HEK293 (cell line): ENCODE measurements around the gene ADD2.
A peak's percentile ranks its signal among the peaks of the same experiment; 100 is the strongest.

Experiments used
- GLIS1 ChIP-seq: fragments of 450-650 bp; formaldehyde crosslinking; IDR thresholded peaks from 2 replicates; pipeline ENCODE4 v1.5.1; 2016; ENCODE audit warnings: missing biosample characterization, missing genetic modification characterization
- KLF16 ChIP-seq: fragments of 450-650 bp; formaldehyde crosslinking; IDR thresholded peaks from 2 replicates; pipeline ENCODE4 v1.5.1; 2017; ENCODE audit warnings: missing biosample characterization, missing genetic modification characterization
- YY1 ChIP-seq: fragments of 450-650 bp; formaldehyde crosslinking; IDR thresholded peaks from 2 replicates; pipeline ENCODE4 v1.5.1; 2018; ENCODE audit warnings: missing biosample characterization, missing genetic modification characterization
- ZEB2 ChIP-seq: fragments of 450-650 bp; formaldehyde crosslinking; IDR thresholded peaks from 2 replicates; pipeline ENCODE4 v1.5.1; 2016; ENCODE audit warnings: missing biosample characterization, missing genetic modification characterization
- ZFHX2 ChIP-seq: fragments of 450-650 bp; formaldehyde crosslinking; conservative IDR thresholded peaks from 2 replicates; pipeline ENCODE4 v1.5.1; 2016; ENCODE audit warnings: missing biosample characterization, missing genetic modification characterization
- ZFP3 ChIP-seq: fragments of 450-650 bp; formaldehyde crosslinking; IDR thresholded peaks from 2 replicates; pipeline ENCODE4 v1.5.1; 2016; ENCODE audit warnings: low read depth, missing biosample characterization, missing genetic modification characterization
- ZNF132 ChIP-seq: fragments of 450-650 bp; formaldehyde crosslinking; IDR thresholded peaks from 2 replicates; pipeline ENCODE4 v1.5.1; 2017; ENCODE audit warnings: missing biosample characterization, missing genetic modification characterization, borderline replicate concordance
- ZNF18 ChIP-seq: fragments of 450-650 bp; formaldehyde crosslinking; IDR thresholded peaks from 2 replicates; pipeline ENCODE4 v1.5.1; 2016; ENCODE audit warnings: missing biosample characterization, missing genetic modification characterization
- ZNF239 ChIP-seq: fragments of 450-650 bp; formaldehyde crosslinking; IDR thresholded peaks from 2 replicates; pipeline ENCODE4 v1.5.1; 2016; ENCODE audit warnings: missing biosample characterization, missing genetic modification characterization
- ZNF558 ChIP-seq: fragments of 450-650 bp; formaldehyde crosslinking; IDR thresholded peaks from 2 replicates; pipeline ENCODE4 v1.5.1; 2016; ENCODE audit warnings: missing biosample characterization, missing genetic modification characterization
- ZNF670 ChIP-seq: fragments of 450-650 bp; formaldehyde crosslinking; IDR thresholded peaks from 2 replicates; pipeline ENCODE4 v1.5.1; 2016; ENCODE audit warnings: missing biosample characterization, missing genetic modification characterization, low read depth
- ZNF707 ChIP-seq: fragments of 450-650 bp; formaldehyde crosslinking; IDR thresholded peaks from 2 replicates; pipeline ENCODE4 v1.5.1; 2016; ENCODE audit warnings: missing biosample characterization, missing genetic modification characterization
- TF ChIP-seq, protein P1 (sequence below): fragments of 450-650 bp; formaldehyde crosslinking; IDR thresholded peaks from 2 replicates; pipeline ENCODE4 v1.5.1; 2016; ENCODE audit warnings: missing biosample characterization, missing genetic modification characterization
- TF ChIP-seq, protein P2 (sequence below): fragments of 450-650 bp; formaldehyde crosslinking; IDR thresholded peaks from 2 replicates; pipeline ENCODE4 v1.5.1; 2016; ENCODE audit warnings: missing biosample characterization, missing genetic modification characterization

DNA sequence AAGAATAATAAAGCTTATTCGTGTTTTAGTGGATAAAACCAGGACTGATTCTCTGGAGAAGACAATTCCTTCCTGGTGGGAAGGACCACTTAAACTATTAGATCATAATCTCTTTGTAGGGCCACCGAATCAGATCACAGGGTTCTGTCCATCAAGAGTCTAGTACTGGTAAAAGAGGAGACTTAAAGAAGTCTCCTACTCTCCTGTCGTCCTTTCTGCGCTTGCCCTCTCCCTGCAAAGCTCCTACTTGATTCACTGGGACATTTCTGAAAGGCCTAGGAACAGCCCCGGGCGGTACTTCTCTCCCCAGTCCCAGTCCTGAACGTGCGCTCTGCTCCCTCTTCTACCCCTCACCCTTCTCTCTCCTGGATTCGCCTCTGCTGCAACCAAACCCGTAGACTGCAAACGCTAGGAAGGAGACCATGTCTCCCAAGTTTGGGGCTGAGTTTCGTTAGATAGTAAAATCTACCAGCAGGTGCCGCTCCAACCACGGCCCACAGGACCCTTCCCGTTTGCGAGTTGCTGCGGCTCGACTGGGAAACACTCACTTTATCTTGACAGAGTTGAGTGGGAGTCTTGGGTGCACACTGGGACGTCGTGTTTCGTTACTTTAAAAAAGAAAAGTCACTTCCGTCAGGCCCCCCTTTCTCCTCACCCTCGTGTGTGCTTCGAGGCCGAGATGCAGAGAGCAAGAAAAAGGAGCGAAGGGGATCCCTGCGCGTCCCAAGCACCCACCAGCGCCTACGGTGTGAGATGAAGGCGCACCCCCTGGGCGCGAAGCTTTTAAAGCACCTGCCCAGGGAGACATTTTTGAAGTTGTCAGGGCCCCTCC lies 21.5 kb upstream of the ADD2 start:
- TF ChIP-seq ZEB2 (tag by site-specific recombination) (no peak), KLF16 (tag by site-specific recombination) (no peak), ZNF132 (tag by site-specific recombination) (no peak), YY1 (tag by site-specific recombination) (no peak), ZNF239 (tag by site-specific recombination) (no peak), GLIS1 (no peak), ZNF18 (tag by site-specific recombination) (no peak), ZNF558 (tag by site-specific recombination) (no peak), ZNF670 (tag by site-specific recombination) (no peak), ZFHX2 (tag by site-specific recombination) (no peak), ZFP3 (tag by site-specific recombination) (no peak), ZNF707 (tag by site-specific recombination) (no peak)
- TF ChIP-seq, protein P1, sequence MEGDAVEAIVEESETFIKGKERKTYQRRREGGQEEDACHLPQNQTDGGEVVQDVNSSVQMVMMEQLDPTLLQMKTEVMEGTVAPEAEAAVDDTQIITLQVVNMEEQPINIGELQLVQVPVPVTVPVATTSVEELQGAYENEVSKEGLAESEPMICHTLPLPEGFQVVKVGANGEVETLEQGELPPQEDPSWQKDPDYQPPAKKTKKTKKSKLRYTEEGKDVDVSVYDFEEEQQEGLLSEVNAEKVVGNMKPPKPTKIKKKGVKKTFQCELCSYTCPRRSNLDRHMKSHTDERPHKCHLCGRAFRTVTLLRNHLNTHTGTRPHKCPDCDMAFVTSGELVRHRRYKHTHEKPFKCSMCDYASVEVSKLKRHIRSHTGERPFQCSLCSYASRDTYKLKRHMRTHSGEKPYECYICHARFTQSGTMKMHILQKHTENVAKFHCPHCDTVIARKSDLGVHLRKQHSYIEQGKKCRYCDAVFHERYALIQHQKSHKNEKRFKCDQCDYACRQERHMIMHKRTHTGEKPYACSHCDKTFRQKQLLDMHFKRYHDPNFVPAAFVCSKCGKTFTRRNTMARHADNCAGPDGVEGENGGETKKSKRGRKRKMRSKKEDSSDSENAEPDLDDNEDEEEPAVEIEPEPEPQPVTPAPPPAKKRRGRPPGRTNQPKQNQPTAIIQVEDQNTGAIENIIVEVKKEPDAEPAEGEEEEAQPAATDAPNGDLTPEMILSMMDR (tag by site-specific recombination): peak; percentile 84
- TF ChIP-seq, protein P2, sequence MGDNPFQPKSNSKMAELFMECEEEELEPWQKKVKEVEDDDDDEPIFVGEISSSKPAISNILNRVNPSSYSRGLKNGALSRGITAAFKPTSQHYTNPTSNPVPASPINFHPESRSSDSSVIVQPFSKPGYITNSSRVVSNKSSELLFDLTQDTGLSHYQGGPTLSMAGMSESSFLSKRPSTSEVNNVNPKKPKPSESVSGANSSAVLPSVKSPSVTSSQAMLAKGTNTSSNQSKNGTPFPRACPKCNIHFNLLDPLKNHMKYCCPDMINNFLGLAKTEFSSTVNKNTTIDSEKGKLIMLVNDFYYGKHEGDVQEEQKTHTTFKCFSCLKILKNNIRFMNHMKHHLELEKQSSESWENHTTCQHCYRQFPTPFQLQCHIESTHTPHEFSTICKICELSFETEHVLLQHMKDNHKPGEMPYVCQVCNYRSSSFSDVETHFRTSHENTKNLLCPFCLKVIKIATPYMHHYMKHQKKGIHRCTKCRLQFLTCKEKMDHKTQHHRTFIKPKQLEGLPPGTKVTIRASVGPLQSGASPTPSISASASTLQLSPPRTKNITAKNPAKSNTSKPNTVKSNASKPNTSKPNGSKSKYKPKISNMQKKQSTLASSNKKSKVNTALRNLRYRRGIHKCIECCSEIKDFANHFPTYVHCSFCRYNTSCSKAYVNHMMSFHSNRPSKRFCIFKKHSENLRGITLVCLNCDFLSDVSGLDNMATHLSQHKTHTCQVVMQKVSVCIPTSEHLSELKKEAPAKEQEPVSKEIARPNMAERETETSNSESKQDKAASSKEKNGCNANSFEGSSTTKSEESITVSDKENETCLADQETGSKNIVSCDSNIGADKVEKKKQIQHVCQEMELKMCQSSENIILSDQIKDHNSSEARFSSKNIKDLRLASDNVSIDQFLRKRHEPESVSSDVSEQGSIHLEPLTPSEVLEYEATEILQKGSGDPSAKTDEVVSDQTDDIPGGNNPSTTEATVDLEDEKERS (tag by site-specific recombination): no peak
